DOHH2 (cell line): ENCODE data around the gene GGACT.

ENCODE experiments used
- EZH2phosphoT487 ChIP-seq: fragments of 200-600 bp; sonication (generic); IDR thresholded peaks from 2 replicates; pipeline ENCODE4 v1.6.1; 2017; ENCODE audit warnings: borderline replicate concordance, mild to moderate bottlenecking, antibody characterized with exemption, low read length, moderate library complexity, mixed read lengths
- TF ChIP-seq, protein P1 (sequence below): fragments of 200-600 bp; sonication (generic); IDR thresholded peaks from one replicate; pipeline ENCODE4 v1.5.1; 2014; ENCODE audit warnings: antibody characterized with exemption, mild to moderate bottlenecking, low read depth, low read length; ENCODE audit not compliant: poor library complexity, severe bottlenecking

DNA sequence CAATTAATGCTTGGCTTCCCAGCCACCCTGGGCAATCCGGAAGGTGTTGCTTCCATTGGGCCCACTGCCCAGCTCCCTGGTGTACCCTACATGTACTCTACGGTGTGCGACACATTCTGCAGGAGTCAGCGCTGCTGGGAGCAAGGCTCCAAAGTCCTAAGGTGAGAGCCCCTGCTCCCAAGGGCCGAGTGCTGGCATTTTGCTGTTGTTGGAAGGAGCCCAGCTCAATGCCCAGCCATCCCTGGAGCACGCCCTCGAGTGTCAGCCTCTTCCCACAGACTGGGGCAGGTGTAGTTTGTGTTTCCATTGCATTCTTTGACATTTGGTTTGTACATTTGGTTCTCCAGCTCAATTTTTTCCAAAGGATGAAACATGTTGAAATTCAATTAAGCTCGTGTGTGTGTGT is 64.6 kb downstream of the GGACT start:
- TF ChIP-seq, protein P1, sequence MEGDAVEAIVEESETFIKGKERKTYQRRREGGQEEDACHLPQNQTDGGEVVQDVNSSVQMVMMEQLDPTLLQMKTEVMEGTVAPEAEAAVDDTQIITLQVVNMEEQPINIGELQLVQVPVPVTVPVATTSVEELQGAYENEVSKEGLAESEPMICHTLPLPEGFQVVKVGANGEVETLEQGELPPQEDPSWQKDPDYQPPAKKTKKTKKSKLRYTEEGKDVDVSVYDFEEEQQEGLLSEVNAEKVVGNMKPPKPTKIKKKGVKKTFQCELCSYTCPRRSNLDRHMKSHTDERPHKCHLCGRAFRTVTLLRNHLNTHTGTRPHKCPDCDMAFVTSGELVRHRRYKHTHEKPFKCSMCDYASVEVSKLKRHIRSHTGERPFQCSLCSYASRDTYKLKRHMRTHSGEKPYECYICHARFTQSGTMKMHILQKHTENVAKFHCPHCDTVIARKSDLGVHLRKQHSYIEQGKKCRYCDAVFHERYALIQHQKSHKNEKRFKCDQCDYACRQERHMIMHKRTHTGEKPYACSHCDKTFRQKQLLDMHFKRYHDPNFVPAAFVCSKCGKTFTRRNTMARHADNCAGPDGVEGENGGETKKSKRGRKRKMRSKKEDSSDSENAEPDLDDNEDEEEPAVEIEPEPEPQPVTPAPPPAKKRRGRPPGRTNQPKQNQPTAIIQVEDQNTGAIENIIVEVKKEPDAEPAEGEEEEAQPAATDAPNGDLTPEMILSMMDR = no peak
- TF ChIP-seq EZH2phosphoT487 = no peak
